ENCODE data around the gene HAGH. TPM values are rescaled to one million over a fixed set of nuclear protein-coding genes. Genes with fewer than 3 reads are reported as not detected.

The HAGH gene
- total RNA-seq, 2 donors from 2014 or later = 31.7 to 65.6 TPM

GRCh38 chr16:1793578-1794220 lies 32.9 kb downstream of the HAGH start, which contains the start of gene IGFALS:
IGFALS (minus strand) TSS chr16:1793705; CDS start chr16:1793652, 53 bp downstream.
- DNase-seq (ENCODE audit: low spot score in 2 of 2) (no peak), ATAC-seq (peak; percentile 9 to 11)
- Mint-ChIP-seq H3K9me3 (peaks cover 0 to 7% of the 10 kb centered on the region in 2 donors), H3K36me3 (peaks cover 0 to 16% of the 10 kb centered on the region in 2 donors), H3K27ac (no peak within 1 kb of the TSS)

GRCh38 chr16:1792836-1793577 lies 33.6 kb downstream of the HAGH start:
- no peak for DNase-seq (ENCODE audit: low spot score in 2 of 2)
- Mint-ChIP-seq H3K9me3 (peaks cover 0 to 7% of the 10 kb centered on the region in 2 donors), H3K27ac (no peak overlapping the region), H3K36me3 (peaks cover 0 to 15% of the 10 kb centered on the region in 2 donors)
- ATAC-seq = no peak

- Mint-ChIP-seq H3K9me3 (peaks cover 0 to 5% of the 10 kb centered on the region in 2 donors), H3K36me3 (peaks cover 0 to 6% of the 10 kb centered on the region in 2 donors), H3K27ac (no peak overlapping the region)
- ATAC-seq (no peak), DNase-seq (ENCODE audit: low spot score in 2 of 2) (no peak)
These were observed 34.4 kb downstream of the HAGH start for GRCh38 chr16:1791943-1792812.

- H3K36me3 Mint-ChIP-seq = no peaks in the 10 kb centered on the region
- no peak for DNase-seq (ENCODE audit: low spot score in 2 of 2)
- H3K27ac Mint-ChIP-seq = no peak overlapping the region
- no peak for ATAC-seq
- H3K9me3 Mint-ChIP-seq = no peaks in the 10 kb centered on the region
These were observed 35.2 kb downstream of the HAGH start for GRCh38 chr16:1791256-1791942.

GRCh38 chr16:1790611-1791255 lies 35.9 kb downstream of the HAGH start:
- Mint-ChIP-seq H3K36me3 (no peaks in the 10 kb centered on the region), H3K27ac (no peak overlapping the region), H3K9me3 (no peaks in the 10 kb centered on the region)
- no peak for DNase-seq (ENCODE audit: low spot score in 2 of 2)
- no peak for ATAC-seq

GRCh38 chr16:1790261-1790610 lies 36.4 kb downstream of the HAGH start:
- Mint-ChIP-seq H3K27ac (no peak overlapping the region), H3K36me3 (no peaks in the 10 kb centered on the region), H3K9me3 (no peaks in the 10 kb centered on the region)
- DNase-seq (ENCODE audit: low spot score in 2 of 2) (no peak), ATAC-seq (no peak)

GRCh38 chr16:1789643-1790045 lies 37.0 kb downstream of the HAGH start:
- DNase-seq (ENCODE audit: low spot score in 2 of 2) (no peak), ATAC-seq (no peak)
- H3K36me3 Mint-ChIP-seq = no peaks in the 10 kb centered on the region
- no peaks in the 10 kb centered on the region for H3K9me3 Mint-ChIP-seq
- H3K27ac Mint-ChIP-seq = no peak overlapping the region

GRCh38 chr16:1788708-1789100 lies 37.9 kb downstream of the HAGH start:
- no peak for DNase-seq (ENCODE audit: low spot score in 2 of 2)
- no peak for ATAC-seq
- Mint-ChIP-seq H3K36me3 (no peaks in the 10 kb centered on the region), H3K9me3 (no peaks in the 10 kb centered on the region), H3K27ac (peak overlapping the region in 1 of 2 donors; percentile 4)

- Mint-ChIP-seq H3K9me3 (no peaks in the 10 kb centered on the region), H3K36me3 (peaks cover 4% of the 10 kb centered on the region in 2 donors), H3K27ac (no peak overlapping the region)
- no peak for DNase-seq (ENCODE audit: low spot score in 2 of 2)
- ATAC-seq = no peak
These were observed 38.4 kb downstream of the HAGH start for GRCh38 chr16:1788095-1788707.

GRCh38 chr16:1787322-1788094 lies 39.1 kb downstream of the HAGH start:
- ATAC-seq (no peak), DNase-seq (ENCODE audit: low spot score in 2 of 2) (peak in 1 of 2 donors; percentile 2)
- Mint-ChIP-seq H3K9me3 (no peaks in the 10 kb centered on the region), H3K36me3 (peaks cover 6% of the 10 kb centered on the region in 2 donors), H3K27ac (no peak overlapping the region)

- DNase-seq (ENCODE audit: low spot score in 2 of 2) = no peak
- Mint-ChIP-seq H3K9me3 (no peaks in the 10 kb centered on the region), H3K27ac (no peak overlapping the region), H3K36me3 (peaks cover 6% of the 10 kb centered on the region in 2 donors)
- ATAC-seq = no peak
These were observed 39.6 kb downstream of the HAGH start for GRCh38 chr16:1787056-1787321.

GRCh38 chr16:1786242-1787055 lies 40.2 kb downstream of the HAGH start:
- DNase-seq (ENCODE audit: low spot score in 2 of 2) = peak in 1 of 2 donors; percentile 3
- H3K36me3 Mint-ChIP-seq = peaks cover 6% of the 10 kb centered on the region in 2 donors

GRCh38 chr16:1785846-1786170 lies 40.8 kb downstream of the HAGH start:
- Mint-ChIP-seq H3K27ac (no peak overlapping the region), H3K36me3 (peaks cover 6% of the 10 kb centered on the region in 2 donors), H3K9me3 (no peaks in the 10 kb centered on the region)
- ATAC-seq = no peak
- DNase-seq (ENCODE audit: low spot score in 2 of 2) = no peak

More at GRCh38 chr16:1786242-1787055, 40.2 kb downstream of the HAGH start:
- H3K9me3 Mint-ChIP-seq = no peaks in the 10 kb centered on the region
- ATAC-seq = no peak
- H3K27ac Mint-ChIP-seq = no peak overlapping the region

- Mint-ChIP-seq H3K27ac (no peak overlapping the region), H3K36me3 (peaks cover 6% of the 10 kb centered on the region in 2 donors), H3K9me3 (no peaks in the 10 kb centered on the region)
- no peak for ATAC-seq
- DNase-seq (ENCODE audit: low spot score in 2 of 2) = no peak
These were observed 41.4 kb downstream of the HAGH start for GRCh38 chr16:1784977-1785845.

All from activated naive CD4-positive, alpha-beta T cell treated with anti-CD3 and anti-CD28 coated beads, Interleukin-2, amount 50 U/mL, for 72 hours (primary cell).